ENCODE measurements around the gene ENPEP. TPM values are rescaled to one million over a fixed set of nuclear protein-coding genes. Genes with fewer than 3 reads are reported as not detected.
A peak's percentile ranks its signal among the peaks of the same experiment; 100 is the strongest.

ENPEP gene
- total and polyA plus RNA-seq, 2 of the 13 experiments (the other 11 are each of a cell fraction or from before 2014, with no cell fraction given), result not detected

DNA sequence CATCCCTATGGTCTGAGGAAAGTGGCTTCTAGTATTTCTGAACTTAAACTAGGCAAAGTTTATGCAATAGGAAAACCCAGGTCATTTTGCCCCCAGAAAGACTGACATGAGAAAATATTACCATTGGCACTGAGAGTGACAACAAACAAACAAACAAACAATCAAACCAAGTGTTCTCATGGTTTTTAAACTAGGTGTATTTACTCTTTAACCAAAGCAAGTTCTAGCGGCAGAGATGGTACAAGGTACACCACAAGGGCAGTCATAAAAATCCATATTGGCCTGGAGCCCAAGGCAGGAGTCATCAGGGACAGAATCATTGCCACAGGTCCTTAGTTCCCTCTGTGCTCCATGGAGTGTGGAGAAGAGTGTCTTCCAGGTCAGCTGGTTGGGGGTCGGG, 26.0 kb upstream of the ENPEP start:
- Histone ChIP-seq H3K4me2 (ENCODE audit: low read depth, low read length) (no peak overlapping the region), H3K79me2 (ENCODE audit: insufficient read depth, low read length) (no peaks in the 10 kb centered on the region), H4K20me1 (ENCODE audit: insufficient read depth, low read length) (no peaks in the 10 kb centered on the region), H3K9ac (ENCODE audit: insufficient read depth, low read depth, low read length) (no peak overlapping the region), H3K9me3 (ENCODE audit: low read length) (no peaks in the 10 kb centered on the region), H3K4me3 (replicated peaks in 1 of 3; ENCODE audit: insufficient read depth in 1 of 3, low read depth in 2 of 3, low read length in 3 of 3) (no peak overlapping the region), H3K4me1 (ENCODE audit: insufficient read depth, low read length) (no peaks in the 10 kb centered on the region), H3K27ac (ENCODE audit: extremely low read length, insufficient read depth, low read length) (no peak overlapping the region), H3K27me3 (ENCODE audit: control insufficient read depth in 1 of 2, insufficient read depth in 2 of 2, low read length in 2 of 2) (no peaks in the 10 kb centered on the region), H3K36me3 (replicated peaks in 1 of 2; ENCODE audit: control insufficient read depth in 1 of 2, insufficient read depth in 2 of 2, low read length in 2 of 2) (no peaks in the 10 kb centered on the region), H2AFZ (ENCODE audit: low read length) (no peak overlapping the region)
- WGBS (ENCODE audit: low lambda C conversion rate), result 0% methylated on average over 2 of the region's 2 CpGs
- intact Hi-C loops (cut with micrococcal nuclease; ENCODE audit: unreplicated experiment), result no loop called here
- no TSS peak for BruUV-seq (replicated peaks)
- in situ Hi-C loops (cut with HindIII; ENCODE audit: extremely low pct_ligation_motif_present, low pct_unique_long_range_greater_than_20kb), result no loop called here
- ChIA-PET CTCF (ENCODE audit: low intra/inter-chr PET ratio, low total read pairs) (no interaction called here), POLR2A (no interaction called here)
- FAIRE-seq (no peak), DNase-seq (ENCODE audit: low spot score) (no peak), ATAC-seq (peak; percentile 49; the same call in 2 of the 3 replicates)
- TF ChIP-seq GTF2F1 (IDR thresholded peaks at IDR 0.05; ENCODE audit: low read length) (no peak), GATAD2A (CRISPR knock-in tag; IDR thresholded peaks at IDR 0.05) (no peak), ZBTB34 (CRISPR knock-in tag; IDR thresholded peaks at IDR 0.05) (no peak), ZNF350 (CRISPR knock-in tag; IDR thresholded peaks at IDR 0.05; ENCODE audit: borderline replicate concordance, low read depth) (no peak), HMG20B (CRISPR knock-in tag; conservative IDR thresholded peaks at IDR 0.05) (no peak), NFKB2 (CRISPR knock-in tag; IDR thresholded peaks at IDR 0.05; ENCODE audit: borderline replicate concordance) (no peak), SNAI1 (CRISPR knock-in tag; IDR thresholded peaks at IDR 0.05; ENCODE audit: borderline replicate concordance) (no peak), PAX8 (CRISPR knock-in tag; IDR thresholded peaks at IDR 0.05; ENCODE audit: borderline replicate concordance) (no peak), GZF1 (CRISPR knock-in tag; IDR thresholded peaks at IDR 0.05) (no peak)

DNA sequence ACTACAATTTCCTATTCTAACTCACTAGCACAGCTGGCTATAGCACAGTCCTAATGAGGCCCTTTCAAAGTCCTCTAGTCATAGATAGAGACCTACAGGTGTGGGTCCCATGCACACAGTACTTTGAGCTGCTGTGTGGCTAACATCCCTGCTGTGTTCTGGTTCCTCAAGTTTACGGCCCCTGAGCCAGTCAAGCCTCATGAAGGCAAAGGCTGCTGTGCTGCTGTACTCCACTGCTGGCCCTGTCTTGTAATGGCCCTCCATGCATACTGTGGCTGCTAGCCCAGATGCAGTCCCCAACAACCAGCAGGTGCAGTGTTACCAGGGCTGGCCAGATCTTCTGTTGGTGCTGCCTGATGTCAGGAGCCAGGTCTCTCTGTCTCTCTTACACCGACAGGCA, 23.4 kb upstream of the ENPEP start:
- ChIA-PET CTCF (ENCODE audit: low intra/inter-chr PET ratio, low total read pairs) (no interaction called here), POLR2A (no interaction called here)
- no peaks in the 10 kb centered on the region for H3K79me2 ChIP-seq (ENCODE audit: insufficient read depth, low read length)
- FAIRE-seq, result no peak
- H3K9ac ChIP-seq (ENCODE audit: insufficient read depth, low read depth, low read length), result no peak overlapping the region
- H3K27me3 ChIP-seq (ENCODE audit: control insufficient read depth in 1 of 2, insufficient read depth in 2 of 2, low read length in 2 of 2), result no peaks in the 10 kb centered on the region
- no peak overlapping the region for H3K4me3 ChIP-seq (replicated peaks in 1 of 3; ENCODE audit: insufficient read depth in 1 of 3, low read depth in 2 of 3, low read length in 3 of 3)
- no peak for DNase-seq (ENCODE audit: low spot score)
- H4K20me1 ChIP-seq (ENCODE audit: insufficient read depth, low read length), result no peaks in the 10 kb centered on the region
- no TSS peak for BruUV-seq (replicated peaks)
- no peak overlapping the region for H3K4me2 ChIP-seq (ENCODE audit: low read depth, low read length)
- ATAC-seq, result 0 out of 3 replicates have a peak, but pooled peaks have one; percentile 30
- intact Hi-C loops (cut with micrococcal nuclease; ENCODE audit: unreplicated experiment) (no loop called here), in situ Hi-C loops (cut with HindIII; ENCODE audit: extremely low pct_ligation_motif_present, low pct_unique_long_range_greater_than_20kb) (no loop called here)
- no peaks in the 10 kb centered on the region for H3K4me1 ChIP-seq (ENCODE audit: insufficient read depth, low read length)
- no peak overlapping the region for H2AFZ ChIP-seq (ENCODE audit: low read length)
- 71% methylated on average over 1 of the region's 2 CpGs for WGBS (ENCODE audit: low lambda C conversion rate)
- H3K9me3 ChIP-seq (ENCODE audit: low read length), result no peaks in the 10 kb centered on the region
- no peaks in the 10 kb centered on the region for H3K36me3 ChIP-seq (replicated peaks in 1 of 2; ENCODE audit: control insufficient read depth in 1 of 2, insufficient read depth in 2 of 2, low read length in 2 of 2)
- no peak overlapping the region for H3K27ac ChIP-seq (ENCODE audit: extremely low read length, insufficient read depth, low read length)
- TF ChIP-seq MBNL3 (CRISPR knock-in tag; conservative IDR thresholded peaks at IDR 0.05) (no peak), ZNF441 (CRISPR knock-in tag; IDR thresholded peaks at IDR 0.05; ENCODE audit: borderline replicate concordance) (no peak), WIZ (CRISPR knock-in tag; IDR thresholded peaks at IDR 0.05) (no peak), ZBTB42 (CRISPR knock-in tag; IDR thresholded peaks at IDR 0.05) (no peak), TOE1 (CRISPR knock-in tag; IDR thresholded peaks at IDR 0.05) (no peak), BCLAF1 (IDR thresholded peaks at IDR 0.05) (no peak), AGO2 (optimal IDR thresholded peaks at IDR 0.05; ENCODE audit: low read depth, low read length) (no peak), MIXL1 (CRISPR knock-in tag; IDR thresholded peaks at IDR 0.05) (no peak), KLF12 (CRISPR knock-in tag; IDR thresholded peaks at IDR 0.05; ENCODE audit: borderline replicate concordance) (no peak)

Measured in HepG2 (cell line).